Sciatic nerve (tissue), 2 donors: ENCODE data around the gene EGFR. TPM values are rescaled to one million over a fixed set of nuclear protein-coding genes. Genes with fewer than 3 reads are reported as not detected.

ENCODE experiments used
- ATAC-seq: fragments of 200-7000 bp; cut with Tn5 transposase; one replicate; pipeline ENCODE4 v1.9.1; 2020; ENCODE audit warnings: mild to moderate bottlenecking, moderate library complexity
- DNase-seq: peaks from one replicate; pipeline ENCODE4 v3.0.0-alpha.2; 2020; ENCODE audit warnings: low spot score
- intact Hi-C: fragments of 100-400 bp; cut with DNase I; formaldehyde crosslinking; loops from one replicate; pipeline ENCODE4 v1.14.2; 2022
- total RNA-seq: library from RNA; stranded (reverse); fragmentation: NEBNext Ultra II Directional; extraction: Animal tissue kit (Norgen Biotek cat#: 25700); gene quantifications from one replicate; pipeline ENCODE4 v1.2.1, GENCODE V29; 2021
- donor health status: DM: no; HTN: no; CAD: no.
- donor health status: DM: no; HTN: no; CAD: no.

EGFR gene
- total RNA-seq, 1 donor from 2014 or later, result 125 TPM

DNA sequence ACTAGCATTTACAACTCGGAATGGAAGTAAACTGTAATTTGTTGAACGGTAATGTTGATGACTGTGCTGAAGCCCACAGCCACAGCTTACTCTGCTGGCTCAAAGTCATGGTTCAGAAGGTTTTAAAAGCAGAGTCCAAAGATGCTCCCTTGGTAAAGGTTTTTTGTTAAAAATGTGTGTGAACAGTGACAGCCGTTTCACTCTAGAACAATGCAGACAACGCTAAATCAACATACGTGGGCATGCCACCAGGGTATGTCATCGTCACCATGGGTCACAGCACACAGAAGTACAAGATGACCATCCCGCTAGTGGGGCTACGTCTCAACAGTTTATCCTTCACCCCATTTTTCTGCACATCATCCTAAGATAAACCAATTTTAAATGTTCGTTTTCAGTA is 239.8 kb downstream of the EGFR start:
- intact Hi-C loops, result loop anchor here (5.0 kb wide), 1 partner anchor 481 kb away; no protein-coding TSS in a partner anchor
- ATAC-seq (no peak), DNase-seq (no peak)

DNA sequence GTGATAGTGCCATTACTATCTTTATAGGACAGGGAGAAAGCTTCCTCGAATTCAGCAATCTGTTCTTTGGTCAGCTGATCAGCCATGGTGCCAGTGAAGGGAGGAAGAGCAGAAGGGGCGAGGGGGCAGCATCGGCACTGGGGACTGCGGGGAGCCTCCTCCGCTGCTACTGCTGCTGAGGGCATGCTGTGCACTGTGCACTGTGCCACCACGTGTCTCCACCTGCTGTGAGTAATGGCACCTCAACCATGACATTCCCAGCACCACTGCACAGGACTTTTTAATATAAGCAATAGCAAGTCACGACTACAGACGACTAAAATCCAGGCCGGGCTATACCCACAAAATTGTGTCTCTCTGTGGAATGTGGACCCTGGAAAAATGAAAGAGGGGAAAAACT is 241.4 kb downstream of the EGFR start:
- DNase-seq, result no peak
- intact Hi-C loops, result no loop called here
- no peak for ATAC-seq

- no peak for ATAC-seq
- intact Hi-C loops, result no loop called here
- no peak for DNase-seq
Observed at GRCh38 chr7:55260676-55261385, 242.0 kb downstream of the EGFR start.
